ENCODE data around the gene RCN2.
A peak's percentile ranks its signal among the peaks of the same experiment; 100 is the strongest.

Gene RCN2

DNA sequence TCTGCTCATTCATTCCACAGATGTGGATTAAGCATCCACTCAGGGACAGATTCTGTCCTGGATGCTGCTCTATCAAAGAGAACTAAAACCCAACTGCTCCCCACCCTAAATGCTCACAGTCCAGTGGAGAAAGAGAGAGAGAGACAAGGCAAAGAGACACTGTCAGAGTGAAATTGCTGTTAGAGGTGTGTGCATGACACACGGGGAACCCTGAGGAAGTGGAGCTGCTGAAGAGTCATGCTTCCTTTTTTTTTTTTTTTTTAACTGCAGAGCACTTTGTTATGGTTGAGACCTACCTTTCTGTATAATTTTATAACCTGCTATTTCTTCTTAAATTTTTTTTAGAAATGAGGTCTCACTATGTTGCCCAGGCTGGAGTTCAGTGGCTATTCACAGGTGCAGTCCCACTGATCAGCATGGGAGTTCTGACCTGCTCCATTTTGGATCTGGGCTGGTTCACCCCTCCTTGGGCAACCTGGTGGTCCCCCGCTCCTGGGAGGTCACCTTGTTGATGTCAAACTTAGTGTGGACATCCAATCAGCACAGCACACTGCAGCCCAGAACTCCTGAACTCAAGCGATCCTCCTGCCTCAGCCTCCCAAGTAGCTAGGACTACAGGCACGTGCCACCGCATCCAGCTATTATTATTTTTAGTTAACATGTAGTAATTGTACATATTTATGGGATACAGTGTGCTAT, 45.2 kb downstream of the RCN2 start:
- no peaks in the 10 kb centered on the region for H3K36me3 Mint-ChIP-seq (ENCODE audit: low read depth)
- H3K27ac Mint-ChIP-seq = peak overlapping the region; percentile 43
- no peak overlapping the region for H3K4me3 Mint-ChIP-seq
- peaks cover 27% of the 10 kb centered on the region for H3K4me1 Mint-ChIP-seq (ENCODE audit: low read depth)
- no peaks in the 10 kb centered on the region for H3K27me3 Mint-ChIP-seq
- H3K9me3 Mint-ChIP-seq = no peaks in the 10 kb centered on the region

DNA sequence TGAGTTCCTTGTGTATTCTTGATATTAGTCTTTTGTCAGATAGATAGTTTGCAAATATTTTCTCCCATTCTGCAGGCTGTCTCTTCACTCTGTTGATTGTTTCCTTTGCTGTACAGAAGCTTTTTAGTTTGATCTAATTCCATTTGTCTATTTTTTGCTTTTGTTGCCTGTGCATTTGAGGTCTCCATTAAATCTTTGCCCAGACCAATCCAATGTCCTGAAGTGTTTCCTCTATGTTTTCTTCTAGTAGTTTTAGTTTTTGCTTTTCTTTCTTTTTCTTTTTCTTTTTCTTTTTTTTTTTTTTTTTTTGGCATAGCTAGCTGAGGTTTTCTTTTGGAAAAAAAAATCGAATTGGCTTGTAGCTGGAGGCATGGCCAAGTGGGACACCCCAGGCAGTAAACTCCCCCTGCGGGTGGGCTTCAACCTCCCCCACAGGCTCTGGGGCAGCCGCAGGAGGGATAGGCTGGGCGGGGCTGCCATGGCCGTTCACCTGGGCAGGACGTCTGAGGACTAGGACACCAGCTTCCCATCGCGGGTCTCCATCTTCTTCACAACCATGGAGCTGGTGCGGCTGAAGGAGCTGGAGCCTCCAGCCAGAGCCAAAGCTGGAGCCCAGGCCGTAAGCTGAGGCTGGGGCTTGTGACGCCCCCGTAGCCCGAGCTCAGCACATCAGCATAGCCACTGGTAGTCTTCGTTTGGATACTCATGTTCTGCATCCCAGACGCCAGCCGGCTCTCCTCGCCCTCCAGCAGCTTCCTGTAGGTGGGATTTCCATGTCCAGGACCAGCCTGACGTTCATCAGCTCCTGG, 47.2 kb downstream of the RCN2 start:
- Mint-ChIP-seq H3K27me3 (no peaks in the 10 kb centered on the region), H3K36me3 (ENCODE audit: low read depth) (no peaks in the 10 kb centered on the region), H3K4me1 (ENCODE audit: low read depth) (peaks cover 28% of the 10 kb centered on the region), H3K27ac (no peak overlapping the region), H3K9me3 (no peaks in the 10 kb centered on the region), H3K4me3 (no peak overlapping the region)

DNA sequence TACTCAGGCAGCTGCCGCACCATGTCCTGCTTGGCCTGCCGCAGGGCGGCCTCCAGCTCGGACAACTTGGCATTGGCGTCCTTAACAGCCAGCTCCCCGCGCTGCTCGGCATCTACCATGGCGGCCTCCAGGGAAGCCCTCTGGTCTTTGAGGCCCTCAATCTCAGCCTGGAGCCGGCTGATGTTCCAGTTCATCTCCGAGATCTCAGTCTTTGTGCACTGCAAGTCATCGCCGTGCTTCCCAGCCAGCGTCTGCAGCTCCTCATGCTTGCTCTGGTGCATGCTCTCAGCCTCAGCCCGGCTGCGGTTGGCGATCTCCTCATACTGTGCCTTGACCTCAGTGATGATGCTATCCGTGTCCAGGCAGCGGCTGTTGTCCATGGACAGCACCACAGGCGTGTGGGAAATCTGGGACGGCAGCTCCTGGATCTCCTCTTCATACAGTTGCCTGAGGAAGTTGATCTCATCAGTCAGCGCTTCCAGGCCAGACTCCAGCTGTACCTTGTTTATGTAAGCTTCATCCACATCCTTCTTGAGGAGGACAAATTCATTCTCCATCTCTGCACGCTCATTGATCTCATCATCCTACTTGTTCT, 47.9 kb downstream of the RCN2 start:
- Mint-ChIP-seq H3K27me3 (no peaks in the 10 kb centered on the region), H3K4me3 (no peak overlapping the region), H3K9me3 (no peaks in the 10 kb centered on the region), H3K36me3 (ENCODE audit: low read depth) (no peaks in the 10 kb centered on the region), H3K27ac (no peak overlapping the region), H3K4me1 (ENCODE audit: low read depth) (peaks cover 24% of the 10 kb centered on the region)

DNA sequence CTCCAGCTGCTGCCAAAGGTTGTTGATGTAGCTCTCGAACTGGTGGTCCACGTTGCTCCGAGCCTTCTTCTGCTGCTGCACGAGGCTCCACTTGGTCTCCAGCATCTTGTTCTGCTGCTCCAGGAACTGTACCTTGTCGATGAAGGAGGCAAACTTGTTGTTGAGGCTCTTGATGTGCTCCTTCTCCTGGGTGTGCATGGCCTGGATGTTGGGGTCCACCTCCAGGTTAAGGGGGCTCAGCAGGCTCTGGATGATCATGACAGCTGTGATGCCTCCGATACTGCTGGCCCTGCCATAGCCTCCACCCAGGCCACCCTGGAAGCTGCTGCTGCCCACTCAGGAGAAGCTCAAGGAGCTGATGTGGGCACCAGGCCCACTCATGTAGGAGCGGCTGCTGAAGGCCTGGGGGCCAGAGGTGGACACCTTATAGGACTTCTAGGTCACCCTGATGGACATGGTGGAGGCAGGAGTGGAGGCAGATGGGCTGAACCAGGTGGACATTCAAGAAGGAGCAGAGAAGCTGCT, 48.5 kb downstream of the RCN2 start:
- Mint-ChIP-seq H3K27ac (no peak overlapping the region), H3K4me1 (ENCODE audit: low read depth) (peaks cover 20% of the 10 kb centered on the region), H3K27me3 (no peaks in the 10 kb centered on the region), H3K4me3 (no peak overlapping the region), H3K9me3 (no peaks in the 10 kb centered on the region), H3K36me3 (ENCODE audit: low read depth) (no peaks in the 10 kb centered on the region)

DNA sequence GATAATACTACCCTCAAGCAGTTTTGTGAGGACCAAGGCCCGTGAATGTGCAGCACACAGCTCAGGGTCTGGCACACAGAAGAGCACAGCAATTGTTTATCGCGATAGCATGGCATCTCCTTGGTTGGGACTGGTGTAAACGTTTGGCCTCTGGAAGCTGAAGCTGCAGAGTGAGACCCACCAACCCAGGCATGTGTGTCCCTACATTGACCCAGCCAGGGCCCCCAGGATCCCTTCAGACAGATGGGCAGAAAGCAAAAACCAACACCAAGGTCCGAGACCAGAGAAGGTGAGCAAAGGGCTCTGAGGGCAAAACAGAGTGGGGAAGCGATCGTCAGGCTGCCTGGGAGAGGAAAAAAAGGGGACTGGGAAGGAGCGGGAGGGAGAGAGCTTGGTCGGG, 50.8 kb downstream of the RCN2 start:
- no peaks in the 10 kb centered on the region for H3K9me3 Mint-ChIP-seq
- no peaks in the 10 kb centered on the region for H3K36me3 Mint-ChIP-seq (ENCODE audit: low read depth)
- H3K4me1 Mint-ChIP-seq (ENCODE audit: low read depth) = peaks cover 25% of the 10 kb centered on the region
- H3K27me3 Mint-ChIP-seq = no peaks in the 10 kb centered on the region
- no peak overlapping the region for H3K27ac Mint-ChIP-seq
- no peak overlapping the region for H3K4me3 Mint-ChIP-seq

DNA sequence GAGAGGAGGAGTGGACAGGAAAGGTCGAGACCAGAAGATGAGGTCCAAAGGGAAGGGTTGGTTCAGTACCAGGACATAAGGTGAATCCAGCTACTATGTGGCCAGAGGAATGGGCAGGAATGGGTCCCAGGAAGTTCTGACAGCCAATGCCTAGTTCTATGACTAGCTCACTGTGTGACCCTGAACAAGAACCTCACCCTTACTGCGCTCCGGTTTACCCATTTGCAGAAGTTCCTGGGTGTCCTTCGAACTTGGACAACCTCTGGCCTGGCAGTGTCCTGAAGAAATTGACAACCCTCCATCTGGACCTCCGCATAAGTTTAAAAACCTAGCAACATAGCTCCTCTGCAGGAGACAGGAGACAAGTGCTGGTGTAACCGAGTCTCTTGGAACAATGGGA, 51.2 kb downstream of the RCN2 start:
- H3K4me3 Mint-ChIP-seq = no peak overlapping the region
- H3K27ac Mint-ChIP-seq = no peak overlapping the region
- no peaks in the 10 kb centered on the region for H3K36me3 Mint-ChIP-seq (ENCODE audit: low read depth)
- H3K4me1 Mint-ChIP-seq (ENCODE audit: low read depth) = peaks cover 28% of the 10 kb centered on the region
- no peaks in the 10 kb centered on the region for H3K9me3 Mint-ChIP-seq
- H3K27me3 Mint-ChIP-seq = no peaks in the 10 kb centered on the region

DNA sequence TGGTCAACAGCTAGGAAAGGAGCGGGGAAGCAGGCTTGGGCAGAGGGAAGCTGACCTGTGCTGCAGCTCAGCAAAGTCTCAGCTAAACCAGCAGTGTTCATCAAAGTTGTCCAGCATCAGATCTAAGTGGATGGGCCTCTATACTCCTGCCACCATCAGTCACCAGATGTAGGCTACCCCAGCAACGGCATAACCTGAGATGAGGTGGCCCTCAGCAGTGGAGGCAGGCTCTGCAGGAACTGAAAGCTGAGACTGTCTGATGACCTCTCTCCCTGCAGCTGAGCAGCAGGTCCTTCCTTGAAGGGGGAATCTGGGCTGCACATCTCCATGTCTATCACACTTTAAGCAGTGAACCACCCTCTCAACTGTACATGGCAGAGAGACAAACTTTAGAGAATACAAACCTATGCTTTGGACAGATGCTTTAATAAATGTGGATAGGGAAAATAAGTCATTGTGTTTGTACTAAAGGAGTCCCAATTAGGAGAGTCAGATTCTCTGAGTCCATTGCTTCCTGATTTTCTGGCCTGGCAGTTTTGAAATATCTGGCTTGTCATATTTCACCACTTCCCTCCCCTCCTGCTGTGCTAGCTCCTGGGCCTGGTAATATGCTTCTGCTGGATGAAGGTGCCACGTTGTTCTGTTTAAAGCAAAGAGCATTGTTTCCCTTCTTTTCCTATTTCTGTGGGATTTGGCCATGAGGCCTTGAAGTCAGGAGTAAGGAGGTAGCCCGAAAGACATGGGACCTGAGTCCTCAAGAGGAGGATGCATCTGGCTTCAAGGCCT, 52.2 kb downstream of the RCN2 start:
- Mint-ChIP-seq H3K9me3 (no peaks in the 10 kb centered on the region), H3K27ac (no peak overlapping the region), H3K36me3 (ENCODE audit: low read depth) (no peaks in the 10 kb centered on the region)

DNA sequence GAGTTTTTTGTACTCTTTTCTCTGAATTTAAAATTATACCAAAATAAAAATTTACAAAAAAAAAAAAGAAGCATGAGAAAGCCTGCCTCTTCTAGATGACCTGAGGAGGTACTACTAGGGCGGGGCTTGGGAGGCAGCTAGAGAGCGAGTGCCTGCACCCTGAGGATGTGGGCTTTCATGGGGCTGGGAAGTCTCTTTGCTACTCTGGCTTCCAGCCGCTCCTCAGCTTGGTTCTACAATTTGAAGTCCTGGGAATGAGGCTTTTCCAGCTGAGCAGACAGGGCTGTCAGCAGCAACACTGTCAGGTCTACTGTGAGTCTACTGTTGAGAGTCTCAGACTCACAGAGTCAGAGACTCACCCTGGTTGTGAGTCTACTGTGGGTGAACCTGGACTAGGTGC, 55.2 kb downstream of the RCN2 start:
- Mint-ChIP-seq H3K9me3 (no peaks in the 10 kb centered on the region), H3K4me1 (ENCODE audit: low read depth) (peaks cover 52% of the 10 kb centered on the region)

More for the DNA sequence above, 52.2 kb downstream of the RCN2 start:
- Mint-ChIP-seq H3K4me1 (ENCODE audit: low read depth) (peaks cover 36% of the 10 kb centered on the region), H3K4me3 (no peak overlapping the region), H3K27me3 (no peaks in the 10 kb centered on the region)

DNA sequence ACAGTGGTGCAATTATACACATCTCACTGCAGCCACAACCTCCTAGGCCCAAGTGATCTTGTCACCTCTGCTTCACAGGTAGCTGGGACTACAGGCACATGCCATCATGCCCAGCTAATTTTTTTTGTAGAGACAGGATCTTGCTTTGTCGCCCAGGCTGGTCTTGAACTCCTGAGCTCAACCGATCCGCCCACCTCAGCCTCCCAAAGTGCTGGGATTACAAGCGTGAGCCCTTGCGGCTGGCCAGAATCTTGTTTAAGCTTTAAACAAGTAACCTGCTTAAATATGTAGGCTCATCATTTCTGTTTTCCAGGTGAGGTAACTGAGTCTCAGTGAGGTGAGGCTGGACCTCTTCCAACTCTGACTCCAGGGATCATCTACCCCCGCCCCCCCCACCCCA, 55.7 kb downstream of the RCN2 start:
- Mint-ChIP-seq H3K27ac (peak overlapping the region; percentile 99), H3K9me3 (no peaks in the 10 kb centered on the region), H3K4me3 (no peak overlapping the region), H3K36me3 (ENCODE audit: low read depth) (no peaks in the 10 kb centered on the region), H3K4me1 (ENCODE audit: low read depth) (peaks cover 52% of the 10 kb centered on the region), H3K27me3 (no peaks in the 10 kb centered on the region)

More for the DNA sequence above, 55.2 kb downstream of the RCN2 start:
- no peaks in the 10 kb centered on the region for H3K36me3 Mint-ChIP-seq (ENCODE audit: low read depth)
- no peak overlapping the region for H3K4me3 Mint-ChIP-seq
- H3K27me3 Mint-ChIP-seq = no peaks in the 10 kb centered on the region
- H3K27ac Mint-ChIP-seq = peak overlapping the region; percentile 99

DNA sequence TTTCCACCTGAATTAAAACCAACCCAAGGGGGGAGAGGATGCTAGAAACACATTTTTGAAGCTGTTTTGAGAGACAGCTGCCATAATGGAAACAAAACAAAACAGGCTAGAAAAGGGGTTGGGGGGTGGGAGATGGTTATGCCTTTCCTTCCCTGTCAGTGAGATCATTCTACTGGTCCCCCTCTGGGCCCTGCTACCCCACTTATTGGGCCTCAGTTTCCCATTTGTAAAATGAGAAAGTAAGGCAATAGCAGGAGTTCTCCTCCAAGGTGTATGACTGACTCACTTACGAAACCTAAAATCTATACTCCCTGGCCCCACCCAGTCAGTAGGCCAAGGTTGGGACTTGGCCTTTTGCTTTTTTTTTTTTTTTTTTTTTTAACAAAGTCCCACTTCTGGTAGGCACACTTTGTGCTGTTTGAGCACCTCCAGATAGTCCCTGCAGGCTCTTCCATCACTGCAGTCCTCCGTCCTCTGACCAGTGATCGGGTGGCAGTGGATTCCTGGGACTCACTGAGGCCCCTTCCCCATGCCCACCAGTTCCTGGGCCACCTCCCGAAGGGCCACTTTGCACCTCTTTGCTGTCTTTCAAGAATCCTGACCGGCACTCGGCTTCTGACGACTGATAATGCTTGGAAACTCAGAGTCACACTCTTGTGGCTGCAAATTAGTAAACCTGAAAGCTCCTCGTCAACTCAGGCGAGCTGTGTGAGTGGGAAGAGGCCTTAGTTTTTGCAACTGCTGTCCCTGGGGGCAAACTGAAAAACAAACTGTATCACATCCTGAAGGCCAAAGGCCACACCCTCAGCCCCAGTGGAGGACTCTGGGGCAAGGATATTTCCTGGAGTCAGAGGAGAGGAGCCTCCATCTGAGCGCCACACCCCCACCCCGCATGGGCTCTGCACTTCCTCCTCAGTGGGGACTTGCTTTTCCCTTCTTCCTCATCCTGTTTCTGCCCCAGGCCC, 56.6 kb downstream of the RCN2 start:
- Mint-ChIP-seq H3K9me3 (no peaks in the 10 kb centered on the region), H3K4me3 (peak overlapping the region; percentile 76), H3K27ac (peak overlapping the region; percentile 99), H3K27me3 (no peaks in the 10 kb centered on the region), H3K4me1 (ENCODE audit: low read depth) (peaks cover 60% of the 10 kb centered on the region), H3K36me3 (ENCODE audit: low read depth) (no peaks in the 10 kb centered on the region)

DNA sequence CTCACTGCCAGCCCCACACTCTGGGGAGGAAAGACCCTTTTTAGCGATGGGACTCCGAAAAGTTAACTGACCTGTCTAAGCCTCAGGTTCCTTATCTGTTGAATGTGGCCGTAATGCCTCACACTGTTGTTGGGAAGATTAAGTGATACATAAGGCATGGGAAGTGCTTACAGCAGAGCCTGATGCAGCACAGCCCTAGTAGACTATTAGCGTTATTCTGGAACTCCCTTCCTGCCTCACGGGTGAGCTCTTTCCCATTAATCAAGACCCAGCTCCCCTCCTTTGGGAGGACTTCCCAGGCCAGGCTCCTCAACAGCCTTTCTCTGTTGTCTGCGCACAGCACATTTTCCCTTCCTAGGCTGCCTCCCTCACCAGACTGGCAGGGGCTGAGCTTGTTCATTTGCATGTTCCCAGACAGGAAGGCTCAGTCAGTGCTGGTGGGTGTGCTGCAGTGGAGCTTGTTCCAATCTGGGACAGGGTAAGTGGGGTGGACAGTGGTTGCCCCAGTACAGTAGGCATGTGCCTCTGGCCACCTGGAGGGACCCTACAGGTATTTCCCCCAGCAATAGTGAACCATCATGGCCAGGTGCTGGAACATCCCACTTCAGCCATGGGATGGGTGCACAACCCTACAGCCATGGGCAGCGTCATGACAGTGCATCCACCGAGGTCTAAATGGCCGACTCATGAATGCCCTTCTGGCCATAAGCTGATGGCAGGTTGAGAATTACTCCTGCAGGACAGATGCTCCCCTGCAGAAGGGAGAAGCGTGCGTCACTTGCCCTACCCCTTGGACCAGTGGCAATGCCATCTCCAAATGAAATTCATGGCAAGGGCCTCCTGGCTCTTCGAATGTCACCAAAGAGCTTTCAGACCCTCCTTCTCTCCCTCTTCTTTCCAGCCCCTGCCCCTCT, 57.6 kb downstream of the RCN2 start:
- Mint-ChIP-seq H3K36me3 (ENCODE audit: low read depth) (no peaks in the 10 kb centered on the region), H3K27ac (peak overlapping the region; percentile 99), H3K4me3 (peak overlapping the region; percentile 76), H3K4me1 (ENCODE audit: low read depth) (peaks cover 70% of the 10 kb centered on the region), H3K9me3 (no peaks in the 10 kb centered on the region), H3K27me3 (no peaks in the 10 kb centered on the region)

DNA sequence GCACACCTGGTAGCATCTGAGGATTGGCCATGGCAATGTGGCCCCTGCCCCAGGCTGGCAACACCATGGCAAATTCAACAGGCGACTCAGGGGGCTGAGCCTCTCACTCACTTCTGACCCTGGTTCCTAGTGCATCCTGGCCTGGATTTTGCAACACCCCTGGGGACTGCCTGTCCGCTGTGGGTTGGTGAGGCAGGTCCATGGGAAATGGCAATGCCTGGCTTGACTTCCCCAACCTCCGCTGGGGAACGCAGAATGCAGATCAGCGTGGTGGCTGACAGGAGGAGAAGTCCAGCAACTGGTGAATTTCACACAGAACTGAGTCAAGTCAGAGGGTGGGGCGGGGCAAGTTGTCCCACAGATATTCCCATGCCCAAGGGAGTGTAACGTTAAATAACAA, 59.5 kb downstream of the RCN2 start:
- no peaks in the 10 kb centered on the region for H3K36me3 Mint-ChIP-seq (ENCODE audit: low read depth)
- H3K4me1 Mint-ChIP-seq (ENCODE audit: low read depth) = peaks cover 69% of the 10 kb centered on the region
- H3K27ac Mint-ChIP-seq = no peak overlapping the region
- no peaks in the 10 kb centered on the region for H3K27me3 Mint-ChIP-seq
- no peak overlapping the region for H3K4me3 Mint-ChIP-seq
- no peaks in the 10 kb centered on the region for H3K9me3 Mint-ChIP-seq
